NCI-H2081 (cell line): ENCODE measurements around the gene C11orf68.

Experiments used
- DNase-seq, 2 experiments: peaks; one replicate each; lab custom pipeline; 2025; lab: John Stamatoyannopoulos, UW

Gene C11orf68

GRCh38 chr11:65871811-65872548, 46.9 kb downstream of the C11orf68 start:
- DNase-seq: no peak

DNA sequence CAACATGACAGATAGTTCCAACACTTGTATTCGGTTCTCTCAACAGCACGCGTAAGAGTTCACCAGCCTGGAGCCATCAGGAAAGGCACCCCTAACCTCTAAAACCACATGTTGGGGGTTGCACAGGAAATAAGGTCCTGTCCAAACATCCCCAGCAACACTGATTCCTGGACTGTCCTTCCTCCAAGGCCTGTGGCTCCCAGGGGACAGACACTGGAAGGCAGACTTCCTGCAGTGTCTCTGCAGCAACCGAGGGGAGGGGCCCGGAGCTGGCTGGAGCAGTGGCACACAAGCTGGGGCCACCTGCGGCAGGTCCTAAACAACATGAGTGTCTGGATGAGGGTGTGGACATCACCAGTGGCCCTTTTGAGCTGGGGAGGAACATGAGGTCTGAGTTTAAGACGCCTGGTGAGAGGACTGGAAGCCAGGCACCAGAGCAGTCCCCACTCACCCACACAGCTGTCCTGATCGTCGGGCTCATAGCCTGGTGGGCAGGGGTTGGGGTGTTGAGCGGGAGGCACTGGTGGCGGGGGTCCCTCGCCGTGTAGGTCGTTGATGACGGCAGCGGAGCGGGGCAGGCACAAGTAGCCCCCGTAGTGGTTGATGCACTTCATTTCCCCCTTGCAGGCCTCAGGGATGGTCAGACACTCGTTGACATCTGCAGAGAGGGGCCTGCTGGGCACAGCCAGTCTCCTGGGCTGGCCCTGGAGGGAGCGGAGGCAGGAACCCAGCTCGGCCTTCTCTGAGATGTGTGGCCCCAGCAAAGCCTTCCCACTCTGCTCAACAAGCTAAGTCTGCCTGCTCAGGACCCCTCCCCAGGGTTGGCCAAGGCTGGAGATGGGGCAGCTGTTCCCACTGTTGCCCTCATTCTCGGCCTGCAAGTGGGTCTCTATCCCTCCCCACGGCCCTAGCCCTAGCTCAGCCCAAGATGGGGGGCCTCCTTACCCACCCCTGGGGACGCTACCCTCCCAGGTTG, 47.9 kb downstream of the C11orf68 start:
- peak; percentile 19 to 25 for DNase-seq

- DNase-seq: no peak
These were observed 48.6 kb downstream of the C11orf68 start for GRCh38 chr11:65870307-65870658.

- no peak for DNase-seq
These were observed 49.1 kb downstream of the C11orf68 start for GRCh38 chr11:65869643-65870306.

- no peak for DNase-seq
These were observed 50.0 kb downstream of the C11orf68 start for GRCh38 chr11:65868907-65869306.

DNA sequence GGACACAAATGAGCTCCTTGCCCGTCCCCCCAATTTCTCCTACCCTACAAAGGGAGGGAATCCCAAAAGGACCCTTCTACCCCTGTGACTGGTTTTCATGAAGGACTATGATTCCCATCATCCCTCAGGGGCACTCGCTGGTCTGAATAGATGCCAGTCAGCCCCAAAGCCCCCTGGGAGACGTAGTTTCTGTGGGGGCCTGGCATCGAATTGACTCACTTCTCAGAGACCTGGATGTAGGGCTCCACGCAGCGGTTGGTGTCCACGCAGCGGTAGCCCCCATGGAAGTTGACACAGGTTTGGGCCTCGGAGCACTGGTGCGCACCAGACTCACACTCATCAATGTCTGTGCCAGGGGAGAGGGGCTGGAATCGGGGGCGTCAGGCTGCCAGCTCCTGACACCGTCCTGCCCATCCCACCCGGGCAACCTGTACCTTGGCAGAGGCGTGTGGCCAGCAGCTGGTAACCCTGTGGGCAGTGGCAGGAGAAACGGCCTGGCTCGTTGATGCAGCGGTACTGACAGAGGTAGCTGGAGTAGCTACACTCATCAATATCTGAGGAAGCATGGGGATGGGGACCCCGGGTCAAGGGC, 50.7 kb downstream of the C11orf68 start:
- DNase-seq: no peak

GRCh38 chr11:65867284-65868071, 51.4 kb downstream of the C11orf68 start:
- no peak for DNase-seq
